ENCODE measurements around the gene ANKRD28.
"Not testable (repeated sequence)": the region's sequence is repeated elsewhere in the genome, so short reads cannot be mapped to it uniquely, and the experiment has no call there.

Gene ANKRD28

DNA sequence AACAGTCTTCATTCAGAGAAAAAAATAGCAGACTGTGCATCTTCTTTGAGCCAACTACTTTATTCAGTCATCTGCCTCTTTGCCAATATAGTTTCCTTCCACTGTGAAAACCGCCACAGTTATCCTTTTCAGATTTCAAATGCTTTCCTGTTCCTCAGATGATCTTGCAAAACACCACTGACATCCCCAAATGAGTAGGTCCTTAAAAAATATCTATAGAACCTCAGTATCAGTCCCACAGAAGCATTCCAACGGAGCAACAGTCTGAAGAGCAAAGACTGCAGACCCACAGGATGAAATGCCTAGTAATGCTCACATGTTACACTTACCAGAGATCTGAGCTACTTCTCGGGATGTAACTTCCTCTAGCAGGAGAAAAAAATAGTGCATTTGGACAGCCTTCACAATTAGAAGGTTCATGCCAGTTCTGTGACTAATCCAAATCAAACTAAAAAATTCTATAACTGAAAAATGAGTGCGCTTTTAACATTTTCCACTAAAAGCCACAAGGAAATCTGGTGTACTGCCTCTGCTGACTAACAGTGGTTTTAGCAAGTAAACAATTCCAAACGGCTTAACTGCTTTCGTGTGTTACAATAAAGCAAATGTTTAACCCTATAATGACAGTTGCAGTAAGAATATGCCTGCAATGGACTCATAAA lies at the start of gene ANKRD28:
Gene ANKRD28 (minus strand): TSS at position 338 of the 662 bp plus-strand sequence. CDS start 1,458 bp downstream, outside the sequence.
- peak; percentile 70 for DNase-seq

DNA sequence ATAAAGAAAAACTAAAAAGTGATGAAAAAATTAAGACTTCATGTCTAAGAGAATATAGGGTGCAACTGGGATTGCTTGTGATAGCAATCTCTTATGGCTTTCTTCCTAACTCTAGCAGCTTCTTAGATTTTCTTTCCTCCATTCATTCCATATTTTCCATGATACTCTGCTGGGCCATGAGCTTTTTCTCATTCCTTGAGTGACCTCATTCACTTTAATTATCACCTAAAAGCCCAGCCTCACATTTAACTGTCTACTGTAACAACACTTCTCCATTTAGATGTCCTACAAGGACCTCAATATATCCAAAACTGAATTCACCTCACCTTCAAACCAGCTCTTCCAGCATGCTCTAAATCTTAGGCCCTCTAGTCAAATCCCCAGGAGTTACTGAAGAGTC lies 49.5 kb upstream of the ANKRD28 start:
- DNase-seq, result no peak

DNA sequence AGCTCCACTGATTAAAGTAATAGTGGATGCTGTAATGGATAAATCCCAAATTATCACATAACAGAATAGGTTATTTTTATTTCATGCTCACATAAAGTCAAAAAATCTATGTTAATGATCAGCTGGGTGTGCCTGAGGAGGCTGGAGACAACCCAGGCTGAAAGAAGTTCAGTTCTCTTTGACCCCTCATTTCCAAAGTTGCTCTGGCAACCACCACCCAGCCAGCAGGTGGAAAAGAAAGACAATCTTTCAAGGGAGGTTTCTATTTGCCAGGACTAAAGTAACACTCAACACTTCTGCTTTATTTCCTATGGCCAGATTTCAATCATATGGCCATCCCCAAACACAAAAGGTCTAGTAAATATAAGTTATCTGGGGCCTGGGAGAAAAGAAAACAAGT lies 48.8 kb upstream of the ANKRD28 start:
- no peak for DNase-seq

DNA sequence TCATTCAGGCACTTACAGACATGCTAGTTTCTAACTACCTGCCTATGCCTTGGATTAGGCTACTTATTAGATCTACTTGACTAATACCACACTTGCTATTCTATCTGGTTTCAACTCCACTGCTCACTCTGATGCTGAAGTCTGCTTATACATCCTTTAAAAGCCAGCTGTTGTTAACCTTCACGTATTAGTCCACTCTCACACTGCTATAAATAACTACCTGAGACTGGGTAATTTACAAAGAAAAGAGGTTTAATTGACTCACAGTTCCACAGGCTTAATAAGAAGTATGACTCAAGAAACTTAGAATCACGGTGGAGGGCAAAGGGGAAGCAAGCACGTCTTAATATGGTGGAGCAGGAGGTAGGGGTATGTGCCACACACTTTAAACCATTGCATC lies 47.7 kb upstream of the ANKRD28 start:
- DNase-seq, result no peak

DNA sequence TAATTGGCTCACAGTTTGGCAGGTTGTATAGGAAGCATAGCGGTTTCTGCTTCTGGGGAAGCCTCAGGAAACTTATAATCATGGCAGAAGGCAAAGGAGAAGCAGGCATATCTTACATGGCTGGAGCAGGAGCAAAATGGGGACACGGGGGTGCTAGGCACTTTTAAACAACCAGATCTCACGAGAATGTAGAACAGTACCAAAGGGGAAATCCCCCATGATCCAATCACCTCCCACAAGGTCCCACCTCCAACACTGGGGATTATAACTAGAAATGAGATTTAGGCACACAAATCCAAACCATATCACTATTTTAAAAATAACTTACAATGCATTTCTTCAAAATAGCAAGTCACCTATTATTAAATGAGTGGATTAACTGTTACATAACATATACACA lies 47.1 kb upstream of the ANKRD28 start:
- no peak for DNase-seq

DNA sequence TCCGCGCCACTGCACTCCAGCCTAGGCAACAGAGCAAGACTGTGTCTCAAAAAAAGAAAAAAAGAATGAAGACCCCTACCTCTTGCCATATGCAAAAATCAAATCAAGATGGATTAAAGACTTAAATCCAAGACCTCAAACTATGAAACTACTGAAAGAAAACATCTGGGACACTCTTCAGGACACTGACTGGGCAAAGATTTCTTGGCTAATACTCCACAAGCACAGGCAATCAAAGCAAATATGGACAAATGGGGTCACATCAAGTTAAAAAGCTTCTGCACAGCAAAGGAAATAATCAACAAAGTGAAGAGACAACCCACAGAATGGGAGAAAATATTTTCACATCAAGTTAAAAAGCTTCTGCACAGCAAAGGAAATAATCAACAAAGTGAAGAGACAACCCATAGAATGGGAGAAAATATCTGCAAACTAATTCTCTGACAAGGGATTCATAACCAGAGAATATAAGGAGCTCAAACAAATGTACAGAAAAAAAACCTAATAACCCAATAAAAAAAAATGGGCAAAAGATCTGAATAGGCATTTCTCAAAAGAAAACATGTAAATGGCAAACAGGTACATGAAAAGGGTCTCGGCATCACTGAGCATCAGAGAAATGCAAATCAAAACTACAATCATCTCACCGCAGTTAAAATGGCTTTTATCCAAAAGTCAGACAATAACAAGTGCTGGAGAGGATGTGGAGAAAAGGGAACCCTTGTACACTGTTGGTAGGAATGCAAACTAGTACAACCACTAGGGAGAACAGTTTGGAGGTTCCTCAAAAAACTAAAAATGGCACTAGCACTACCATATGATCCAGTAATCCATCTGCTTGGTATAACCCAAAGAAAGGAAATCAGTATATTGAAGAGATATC lies 43.6 kb upstream of the ANKRD28 start:
- DNase-seq, result not testable (repeated sequence)

DNA sequence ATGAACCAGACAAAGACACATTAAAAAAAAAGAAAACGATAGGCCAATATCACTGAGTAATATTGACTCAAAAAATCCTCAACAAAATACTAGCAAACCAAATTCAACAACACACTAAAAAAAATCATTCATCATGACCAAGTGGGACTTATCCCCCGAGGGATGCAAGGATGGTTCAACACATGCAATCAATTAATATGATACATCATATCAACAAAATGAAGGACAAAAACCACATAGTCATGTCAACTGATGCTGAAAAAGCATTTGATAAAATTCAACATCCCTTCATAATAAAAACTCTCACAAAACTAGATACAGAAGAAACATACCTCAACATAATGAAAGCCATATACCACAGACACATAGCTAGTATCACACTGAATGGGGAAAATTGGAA lies 41.8 kb upstream of the ANKRD28 start:
- no peak for DNase-seq

DNA sequence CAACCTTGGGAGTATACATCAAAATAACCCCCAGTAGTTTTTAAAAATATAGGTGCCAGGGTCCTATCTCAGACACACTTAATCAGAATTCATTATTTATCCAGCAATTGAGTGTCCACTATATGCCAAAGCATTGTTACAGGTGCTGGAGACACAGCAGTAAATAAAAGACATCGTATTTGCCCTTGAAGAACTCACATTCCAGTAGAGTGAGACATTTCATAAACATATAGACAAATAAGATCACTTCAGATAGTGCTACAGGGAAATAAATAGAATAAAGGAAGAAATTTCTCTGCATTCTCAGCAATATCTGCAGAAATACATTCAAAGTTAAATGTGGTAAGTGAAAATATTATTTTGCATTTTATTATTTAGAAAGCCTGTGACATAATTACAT lies 34.1 kb upstream of the ANKRD28 start:
- DNase-seq, result no peak

DNA sequence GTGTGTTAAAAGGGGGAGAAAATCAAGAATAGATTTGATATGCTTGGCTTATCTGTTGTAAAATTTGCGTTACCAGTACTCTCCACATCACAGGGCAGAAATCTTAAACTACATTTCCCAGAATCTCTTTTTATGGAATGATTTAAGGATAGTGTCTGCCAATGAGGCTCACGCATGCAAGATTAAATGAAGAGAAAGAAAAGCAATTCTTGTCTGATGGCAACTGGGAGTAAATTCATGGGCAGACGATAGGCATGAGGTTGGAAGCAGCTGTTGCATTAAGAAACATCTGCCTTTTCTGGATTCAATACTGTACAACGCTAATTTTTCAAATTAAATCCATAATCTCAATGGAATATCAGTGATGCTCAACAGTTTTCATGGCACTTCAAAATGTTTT lies 27.2 kb upstream of the ANKRD28 start:
- DNase-seq, result no peak

DNA sequence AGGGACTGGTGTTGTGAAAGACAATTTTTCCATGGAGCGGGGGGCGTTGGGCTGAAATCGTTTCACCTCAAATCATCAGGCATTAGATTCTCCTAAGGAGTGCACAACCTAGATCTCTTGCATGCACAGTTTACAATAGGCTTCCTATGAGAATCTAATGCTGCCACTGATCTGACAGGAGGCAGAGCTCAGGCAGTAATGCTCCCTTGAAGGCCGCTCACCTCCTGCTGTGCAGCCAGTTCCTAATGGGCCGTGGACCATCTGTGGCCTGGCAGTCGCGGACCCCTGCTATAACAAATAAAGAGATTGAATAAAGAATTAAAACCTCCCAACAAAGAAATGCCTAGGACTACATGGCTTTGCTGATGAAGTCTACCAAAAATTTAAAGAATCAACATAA lies 25.3 kb upstream of the ANKRD28 start:
- no peak for DNase-seq

DNA sequence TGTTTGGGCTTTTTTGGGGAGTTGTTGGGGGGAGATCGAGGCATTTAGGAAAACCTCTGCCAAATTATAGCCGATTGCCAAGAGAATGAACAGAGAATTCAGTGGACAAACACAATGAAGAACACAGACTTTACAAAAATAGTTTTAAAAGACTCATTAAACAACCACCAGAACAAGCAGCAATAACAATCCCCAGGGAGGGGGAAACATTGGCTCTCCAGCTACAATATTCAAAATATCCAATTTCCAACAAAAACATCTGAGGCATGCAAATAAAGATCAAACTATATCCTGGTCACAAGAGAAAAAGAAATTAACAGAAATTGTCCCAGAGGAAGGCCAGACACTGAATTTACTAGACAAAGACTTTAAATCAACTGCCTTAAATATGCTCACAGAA lies 24.5 kb upstream of the ANKRD28 start:
- no peak for DNase-seq

DNA sequence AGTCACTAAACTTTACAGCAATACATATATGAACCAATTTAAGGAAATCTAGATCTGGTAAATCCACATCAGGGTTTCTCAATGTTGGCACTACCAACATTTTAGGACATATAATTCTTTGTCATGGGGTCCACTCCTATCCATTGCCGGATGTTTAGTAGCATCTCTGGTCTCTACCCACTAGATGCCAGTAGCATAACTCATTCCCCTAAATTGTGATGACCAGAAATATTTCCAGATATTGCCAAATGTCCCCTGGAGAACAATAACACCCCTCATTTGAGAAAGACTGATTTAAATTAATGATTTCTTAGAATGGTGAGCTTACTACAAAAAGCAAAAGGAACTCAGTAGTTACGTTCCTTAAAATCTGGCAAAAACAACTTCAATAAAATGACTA lies 23.1 kb upstream of the ANKRD28 start:
- no peak for DNase-seq

DNA sequence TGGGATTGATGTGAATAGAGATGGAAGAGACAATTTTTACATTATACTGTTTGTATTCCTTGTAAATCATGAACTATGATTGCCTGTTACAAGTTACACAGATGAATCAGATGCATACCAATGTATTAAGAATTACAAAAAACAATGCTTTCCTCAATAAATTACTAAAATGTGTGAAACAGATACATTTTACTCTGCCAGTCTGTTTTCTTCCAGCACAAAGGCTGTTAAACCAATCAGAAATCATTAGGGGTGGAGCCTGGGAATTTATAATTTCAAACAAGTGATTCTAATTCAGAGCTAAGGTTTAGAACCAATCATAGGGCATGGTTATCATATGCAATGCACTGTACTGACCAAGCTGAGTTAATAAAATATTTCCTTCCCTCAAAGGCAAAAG lies 21.8 kb upstream of the ANKRD28 start:
- DNase-seq, result no peak

DNA sequence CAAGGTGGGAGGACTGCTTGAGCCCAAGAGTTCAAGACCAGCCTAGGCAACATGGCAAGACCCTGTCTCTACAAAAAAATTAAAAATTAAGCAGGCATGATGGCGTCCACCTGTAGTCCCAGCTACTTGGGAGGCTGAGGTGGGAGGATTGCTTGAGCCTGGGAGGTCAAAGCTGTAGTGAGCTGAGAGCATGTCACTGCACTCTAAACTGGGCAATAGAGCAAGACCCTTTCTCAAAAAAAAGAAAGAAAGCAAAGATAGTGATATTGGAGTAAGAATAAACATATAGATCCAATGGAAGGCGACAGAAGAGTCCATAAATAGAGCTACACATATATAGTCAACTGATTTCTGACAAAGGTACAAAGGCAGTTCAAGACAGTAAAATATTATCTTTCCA lies 21.3 kb upstream of the ANKRD28 start:
- no peak for DNase-seq

DNA sequence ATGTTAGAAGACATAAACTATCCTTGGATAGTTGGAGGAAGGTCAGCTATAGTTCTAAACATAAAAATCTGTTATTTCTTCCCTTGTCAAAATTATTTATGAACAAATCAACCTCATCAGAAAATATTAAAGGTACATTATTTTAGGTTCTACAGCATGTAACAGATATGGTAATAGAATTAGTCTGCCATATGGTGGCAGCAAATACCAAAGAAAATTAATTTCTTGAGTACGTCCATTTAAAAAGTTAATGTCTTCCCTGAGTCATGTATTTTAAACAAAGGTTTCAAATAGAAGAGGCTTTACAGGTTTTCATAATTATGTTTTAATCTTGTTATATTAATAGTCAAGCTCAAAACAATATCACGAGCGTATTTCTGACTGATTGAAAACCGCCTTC lies 17.9 kb upstream of the ANKRD28 start:
- DNase-seq, result no peak

DNA sequence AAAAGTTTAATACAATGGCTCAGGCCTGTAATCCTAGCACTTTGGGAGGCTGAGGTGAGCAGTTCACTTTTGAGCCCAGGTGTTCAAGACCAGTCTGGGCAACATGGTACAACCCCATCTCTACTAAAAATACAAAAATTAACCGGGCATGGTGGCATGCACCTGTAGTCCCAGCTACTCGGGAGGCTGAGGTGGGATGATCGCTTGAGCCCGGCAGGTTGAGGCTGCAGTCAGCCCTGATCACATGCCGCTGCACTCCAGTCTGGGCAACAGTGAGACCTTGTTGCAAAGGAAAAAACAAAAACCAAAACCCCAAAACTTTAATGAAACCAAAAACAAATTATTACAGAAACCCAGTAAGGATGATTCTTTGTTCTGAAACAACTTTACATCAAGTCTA lies 15.3 kb upstream of the ANKRD28 start:
- not testable (repeated sequence) for DNase-seq

DNA sequence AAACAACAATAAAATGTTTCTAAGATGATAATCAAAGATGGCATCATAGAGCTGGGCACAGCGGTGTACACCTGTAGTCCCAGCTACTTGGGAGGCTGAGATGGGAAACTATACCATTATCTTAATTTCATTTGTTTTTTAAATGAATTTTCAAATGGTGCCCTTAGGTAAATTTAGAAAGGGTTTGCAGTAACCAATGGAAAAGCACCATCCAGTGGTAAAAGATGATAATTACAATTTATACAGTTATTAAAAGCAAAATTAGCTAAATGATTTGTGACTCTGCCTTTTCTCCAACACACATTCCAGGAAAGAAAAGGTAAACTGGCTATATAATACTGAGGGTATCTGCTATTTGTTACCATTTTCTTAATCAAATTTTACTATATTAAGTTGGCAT lies 14.4 kb upstream of the ANKRD28 start:
- DNase-seq, result no peak

DNA sequence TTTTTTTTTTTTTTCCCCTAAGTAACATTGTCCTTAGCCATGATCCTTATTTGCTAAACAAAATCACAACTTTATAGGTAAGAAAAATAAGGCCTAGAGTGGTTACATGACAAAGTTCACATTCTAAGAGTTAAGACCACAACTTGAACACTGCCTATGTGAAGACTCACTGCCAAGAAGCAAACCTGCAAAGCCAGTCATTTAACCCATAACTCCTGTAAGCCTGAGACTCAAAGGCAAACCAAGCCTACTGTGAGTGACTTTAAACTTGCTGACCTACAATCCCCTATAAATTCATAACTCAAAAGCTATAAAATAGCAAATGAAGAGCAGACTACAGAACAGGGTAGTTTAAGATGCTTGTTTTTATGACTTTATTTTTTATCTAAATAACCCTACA lies 12.9 kb upstream of the ANKRD28 start:
- DNase-seq, result no peak

DNA sequence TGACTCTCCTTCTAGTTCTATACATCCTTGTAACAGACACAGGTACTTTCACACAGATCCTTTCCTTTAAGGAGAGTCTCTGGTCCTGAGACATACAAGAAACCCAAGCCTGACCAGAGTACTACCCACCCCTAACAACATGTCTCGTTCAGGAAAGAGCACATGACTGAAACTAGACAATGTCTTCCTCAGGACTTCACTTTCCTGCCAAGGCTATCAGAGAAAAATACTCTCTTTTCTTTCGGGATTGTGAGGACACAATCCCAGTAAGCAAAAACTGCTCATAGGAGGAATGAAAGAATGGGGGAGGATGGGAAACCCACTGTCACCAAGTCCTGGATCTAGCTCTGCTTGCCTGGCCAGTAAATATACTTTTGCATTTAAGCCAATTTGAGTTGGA lies 11.5 kb upstream of the ANKRD28 start:
- no peak for DNase-seq

DNA sequence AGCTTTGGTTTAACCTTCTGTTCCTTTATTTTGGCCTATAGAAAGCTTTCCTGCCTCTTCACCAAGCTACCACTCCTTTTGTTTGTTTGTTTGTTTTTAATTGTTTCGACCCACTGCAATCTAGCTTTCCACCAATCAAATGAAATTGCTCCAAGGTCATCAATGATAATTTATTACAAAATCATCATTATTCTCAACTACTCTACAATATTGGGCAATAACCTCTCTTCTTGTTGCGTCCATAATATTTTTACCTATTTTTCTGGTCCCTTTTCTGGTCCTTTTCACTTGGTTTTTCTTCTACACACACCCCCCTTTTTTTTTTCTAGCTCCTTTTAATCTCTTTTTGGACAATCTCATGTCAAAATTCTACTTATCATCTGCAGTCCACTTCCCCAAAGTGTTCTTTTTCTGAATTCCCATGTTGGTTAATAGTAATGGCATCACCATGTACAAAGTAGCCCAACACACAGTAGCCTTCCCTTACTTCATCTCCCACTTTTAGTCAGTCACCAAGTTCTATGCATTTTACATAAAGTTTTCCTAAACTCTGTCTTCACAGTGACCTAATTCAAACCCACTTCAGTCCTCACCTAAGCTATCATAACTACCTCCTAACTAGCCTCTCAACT lies 11.0 kb upstream of the ANKRD28 start:
- DNase-seq, result no peak

DNA sequence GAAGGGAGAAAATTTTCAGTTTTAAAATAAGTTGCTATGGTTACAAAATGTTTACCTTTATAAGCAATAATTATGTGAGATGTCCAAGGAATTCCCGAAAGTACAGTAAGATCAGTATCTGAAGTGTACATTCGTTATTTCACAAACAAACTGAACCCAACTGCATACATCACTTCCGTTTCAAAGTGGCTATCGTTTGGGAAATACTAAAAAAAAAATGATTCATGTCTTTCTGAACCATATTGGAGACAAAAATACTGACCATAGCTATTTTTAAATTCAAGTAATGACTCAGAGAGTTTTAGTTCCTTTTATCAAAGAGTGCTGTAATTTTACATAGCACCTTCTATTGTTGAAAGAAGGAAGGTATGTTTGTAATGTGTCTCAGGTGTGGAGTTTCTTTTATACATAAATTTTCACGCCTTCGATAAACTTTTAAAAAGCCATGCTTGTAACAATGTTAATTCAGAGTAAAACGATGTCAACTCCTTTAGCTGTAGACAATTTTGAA lies 8.0 kb upstream of the ANKRD28 start:
- no peak for DNase-seq

DNA sequence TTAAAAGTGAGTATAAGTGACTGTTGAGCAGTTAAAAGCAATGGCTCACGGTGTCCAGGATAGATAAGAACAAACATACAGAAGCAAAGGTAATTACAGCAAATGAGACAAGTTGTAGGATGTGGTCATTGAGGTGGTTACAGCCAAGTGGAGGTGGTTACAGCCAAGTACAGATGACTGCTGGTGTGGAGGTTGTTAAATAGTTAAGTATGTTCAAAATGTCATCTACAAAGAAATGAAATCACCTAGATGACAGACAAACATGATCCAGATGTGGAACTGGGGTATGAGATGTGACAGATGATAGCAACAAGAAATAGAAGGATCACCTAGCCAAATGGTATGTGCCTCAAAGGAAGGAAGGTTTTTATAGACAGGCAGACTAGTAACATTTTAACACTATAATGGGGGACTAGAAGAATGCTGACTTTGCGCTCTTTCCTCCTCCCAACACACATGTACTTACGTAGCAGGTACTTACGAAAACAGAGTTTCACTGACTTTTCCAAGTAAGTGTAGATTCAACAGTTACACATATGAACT lies 6.8 kb upstream of the ANKRD28 start:
- DNase-seq, result no peak

DNA sequence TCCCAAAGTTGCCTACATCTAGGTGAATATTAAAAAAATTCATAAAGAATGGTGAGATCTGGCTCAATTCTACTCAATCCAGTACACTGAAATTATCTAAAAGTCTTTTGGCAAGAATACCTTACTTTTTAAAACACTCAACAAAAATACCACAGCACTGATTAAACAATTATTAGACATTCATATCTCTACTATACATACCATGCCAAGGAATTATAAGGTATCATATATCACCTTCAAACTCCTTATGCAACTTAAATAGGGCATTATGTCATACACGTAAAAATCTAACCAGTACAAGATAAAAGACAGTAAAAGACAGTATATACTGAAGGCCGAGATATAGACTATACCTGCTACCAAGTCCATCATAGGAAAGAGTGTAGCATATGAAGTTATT lies 6.1 kb upstream of the ANKRD28 start:
- DNase-seq, result no peak

DNA sequence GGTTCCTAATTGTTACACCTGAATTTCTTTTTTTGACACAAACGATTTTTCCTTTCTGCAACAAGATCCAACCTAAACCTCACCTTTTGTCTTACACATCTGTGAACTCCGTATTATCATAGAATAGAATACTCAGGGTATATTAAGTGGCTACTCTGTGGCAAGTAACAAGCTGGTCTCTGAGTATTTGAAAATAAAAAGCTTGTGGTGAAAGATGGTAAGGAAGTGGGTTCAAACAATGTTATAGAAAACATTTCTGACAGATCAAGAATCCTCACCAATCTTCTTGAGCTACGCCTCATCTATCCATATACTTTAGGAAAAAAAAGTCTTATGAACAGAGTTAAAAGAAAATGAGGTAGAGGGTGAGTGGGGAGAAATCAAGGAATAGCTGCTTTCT lies 3.5 kb upstream of the ANKRD28 start:
- no peak for DNase-seq
